CD4-positive, alpha-beta T cell treated with Interleukin-4 for 1 hour (primary cell): ENCODE results near the gene MAGEF1.
A peak's percentile ranks its signal among the peaks of the same experiment; 100 is the strongest.
"Not testable (repeated sequence)": the region's sequence is repeated elsewhere in the genome, so short reads cannot be mapped to it uniquely, and the experiment has no call there.

Experiments used
- DNase-seq, 2 donors: peaks; one replicate each; pipeline ENCODE4 v3.0.0-alpha.2; 2020 to 2022

MAGEF1 gene

DNA sequence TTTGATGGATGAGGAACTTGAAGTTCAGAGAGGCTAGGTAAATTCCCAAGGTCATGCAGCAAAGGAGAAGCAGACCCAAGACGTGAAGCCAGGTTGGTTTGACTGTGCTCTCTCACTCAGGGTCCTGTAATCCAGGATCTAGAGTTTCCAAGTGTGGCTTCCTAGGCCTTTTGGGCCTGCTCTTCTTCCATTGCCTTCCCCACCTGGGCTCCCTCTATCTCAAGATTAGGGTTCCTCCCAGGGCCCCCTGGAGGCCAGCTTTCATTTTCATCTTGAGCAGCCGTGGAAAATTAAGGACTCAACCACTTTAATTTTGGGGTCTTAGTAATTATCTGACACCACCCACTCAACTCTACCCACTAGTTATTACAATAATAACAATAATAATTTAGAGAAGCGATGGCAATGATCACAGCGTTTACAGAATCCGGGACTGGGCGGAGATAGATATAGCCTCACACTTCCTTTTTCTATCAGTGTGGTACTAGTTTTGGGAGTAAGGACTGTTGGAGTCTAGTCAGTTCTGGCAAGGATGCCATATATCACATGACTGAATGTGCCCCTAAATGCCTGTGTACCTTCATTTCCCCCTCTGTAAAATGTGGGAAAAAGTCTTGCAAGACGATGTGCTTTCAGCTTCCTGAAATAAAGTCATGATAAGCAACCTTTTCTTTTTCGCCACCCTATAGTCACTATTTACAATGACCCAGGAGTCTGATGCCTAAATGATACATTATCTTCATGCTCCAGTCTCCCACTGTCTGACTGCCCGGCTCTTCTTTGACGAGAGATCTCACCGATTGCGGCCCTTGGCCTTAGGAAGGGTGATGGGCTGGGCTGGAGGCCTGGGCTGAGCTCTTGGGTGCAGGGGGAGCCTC, 30.2 kb upstream of the MAGEF1 start:
- no peak for DNase-seq

DNA sequence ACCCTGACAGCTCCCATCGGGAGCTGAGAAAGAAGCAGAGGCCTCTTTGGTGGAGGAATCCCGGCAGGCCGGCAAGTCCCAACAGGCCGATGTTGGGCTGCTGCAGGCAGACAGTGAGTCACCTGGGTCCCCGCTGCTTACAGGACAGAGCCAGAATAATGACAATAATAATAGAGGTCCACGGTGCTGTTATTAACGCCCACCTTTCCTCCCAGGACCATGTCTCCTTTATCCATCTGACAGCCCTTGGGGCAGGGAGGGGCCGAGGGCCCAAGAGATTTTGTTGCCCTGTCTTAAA, 29.3 kb upstream of the MAGEF1 start:
- DNase-seq: no peak

DNA sequence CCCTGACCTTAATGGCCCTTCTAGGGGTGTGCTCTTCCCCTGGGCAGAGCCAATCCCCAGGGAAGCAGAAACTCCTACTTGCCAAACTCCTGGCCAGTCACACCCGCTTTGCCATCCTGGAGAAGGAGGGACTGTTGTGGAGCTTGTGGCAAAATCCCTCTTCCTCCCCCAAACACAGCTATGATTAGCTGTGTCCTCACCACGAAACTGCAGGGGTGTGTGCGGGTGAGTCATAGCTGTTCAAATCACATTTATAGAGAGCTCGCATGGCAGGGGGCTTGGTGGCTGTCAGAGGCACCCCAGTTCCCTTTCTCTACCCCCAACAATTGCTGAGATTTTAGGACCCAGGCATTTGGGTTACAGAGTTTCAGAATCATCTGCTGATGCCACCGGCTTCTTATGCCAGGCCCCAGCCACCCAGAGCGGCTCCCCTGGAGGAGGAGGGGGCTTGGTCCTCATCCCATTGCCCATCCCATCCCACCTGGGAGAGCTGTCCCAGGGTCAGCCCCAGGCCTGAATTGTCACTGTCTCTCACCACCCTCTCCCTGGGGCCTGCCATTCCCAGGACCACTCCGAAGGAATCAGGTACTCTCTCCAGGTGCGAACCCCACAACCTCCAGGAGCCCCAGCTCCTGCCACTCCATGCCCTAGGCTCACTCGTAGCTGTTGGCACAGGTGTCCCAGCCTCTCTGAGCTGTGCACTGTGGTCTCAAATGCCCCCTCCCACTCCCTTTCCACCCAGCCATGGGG, 28.8 kb upstream of the MAGEF1 start:
- no peak for DNase-seq

DNA sequence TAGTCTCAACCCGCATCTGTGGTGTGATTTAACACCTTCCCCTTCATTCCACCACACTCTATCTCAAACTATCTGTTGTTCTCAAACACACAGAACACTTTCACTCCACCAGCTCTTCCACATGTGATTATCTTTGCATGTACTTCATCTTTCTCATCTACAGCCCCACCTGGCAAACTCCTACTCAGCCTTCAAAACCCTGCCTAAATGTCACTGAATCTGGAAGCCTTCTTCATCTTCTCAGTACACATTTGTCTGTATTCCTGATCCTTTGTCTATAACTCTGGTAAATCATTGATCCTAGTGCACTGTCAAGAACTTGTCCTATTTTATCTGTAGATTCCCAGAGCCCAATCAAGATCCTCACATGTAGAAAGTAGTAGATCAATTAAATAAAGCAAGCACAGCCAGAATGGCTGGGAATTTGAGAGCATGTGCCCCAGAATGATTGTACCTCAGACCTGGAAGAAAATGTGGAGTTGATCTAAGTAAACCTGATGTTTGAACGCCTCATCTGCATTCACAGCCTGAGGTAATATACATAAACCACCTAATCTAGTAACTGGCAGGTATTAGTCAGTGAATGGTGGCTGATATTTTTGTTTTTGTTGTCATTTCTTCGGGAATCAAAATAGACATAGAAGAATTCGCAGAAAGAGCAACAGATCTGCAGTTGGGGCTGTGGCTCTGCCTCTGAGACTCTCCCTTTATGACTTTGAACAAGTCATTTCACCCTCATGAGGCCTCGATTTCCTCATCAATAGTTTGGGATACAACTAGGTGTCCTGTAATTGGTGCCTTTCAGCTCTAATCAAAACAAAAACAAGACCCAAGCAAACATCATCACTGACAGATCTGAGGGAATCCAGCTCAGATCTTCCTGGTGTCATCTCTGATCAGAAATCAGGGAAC, 28.0 kb upstream of the MAGEF1 start:
- DNase-seq: no peak

DNA sequence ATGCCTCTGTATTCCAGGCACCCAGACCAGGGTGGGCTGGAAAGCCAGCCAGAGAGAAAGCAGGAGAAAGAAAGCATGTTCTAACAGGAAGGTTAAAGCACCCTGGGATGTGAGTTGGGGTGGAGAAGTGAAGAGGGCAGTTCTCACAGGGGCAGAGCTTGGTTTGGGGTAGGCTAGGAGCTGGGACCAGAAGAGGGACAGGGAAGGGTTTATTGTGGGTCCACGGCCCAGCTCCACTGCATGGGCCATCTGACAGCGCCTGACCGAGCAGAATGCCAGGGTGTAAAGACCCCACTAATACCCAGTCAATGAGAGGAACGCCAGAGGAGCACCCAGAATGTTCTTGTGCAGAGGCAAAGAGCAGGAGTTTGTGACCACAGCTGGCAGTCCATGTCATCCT, 27.1 kb upstream of the MAGEF1 start:
- DNase-seq: no peak

DNA sequence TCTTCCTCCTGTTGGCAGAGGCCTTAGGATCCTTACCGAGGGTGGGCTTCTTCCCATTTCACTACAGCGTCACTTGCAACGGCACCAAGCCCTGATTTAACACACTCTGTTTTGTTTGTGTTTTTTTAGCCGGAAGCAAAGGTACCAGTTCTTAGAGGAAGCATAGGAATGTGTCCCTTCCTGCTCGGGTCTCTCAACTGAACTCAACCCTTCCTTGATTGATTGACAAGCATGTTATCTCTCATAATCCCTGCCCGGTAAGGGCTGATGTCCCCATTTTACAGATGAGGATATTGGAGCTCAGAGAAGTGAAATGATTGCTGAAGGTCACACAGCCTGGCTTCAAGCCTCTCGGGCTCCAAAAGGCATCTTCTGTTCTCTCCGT, 26.6 kb upstream of the MAGEF1 start:
- no peak for DNase-seq

DNA sequence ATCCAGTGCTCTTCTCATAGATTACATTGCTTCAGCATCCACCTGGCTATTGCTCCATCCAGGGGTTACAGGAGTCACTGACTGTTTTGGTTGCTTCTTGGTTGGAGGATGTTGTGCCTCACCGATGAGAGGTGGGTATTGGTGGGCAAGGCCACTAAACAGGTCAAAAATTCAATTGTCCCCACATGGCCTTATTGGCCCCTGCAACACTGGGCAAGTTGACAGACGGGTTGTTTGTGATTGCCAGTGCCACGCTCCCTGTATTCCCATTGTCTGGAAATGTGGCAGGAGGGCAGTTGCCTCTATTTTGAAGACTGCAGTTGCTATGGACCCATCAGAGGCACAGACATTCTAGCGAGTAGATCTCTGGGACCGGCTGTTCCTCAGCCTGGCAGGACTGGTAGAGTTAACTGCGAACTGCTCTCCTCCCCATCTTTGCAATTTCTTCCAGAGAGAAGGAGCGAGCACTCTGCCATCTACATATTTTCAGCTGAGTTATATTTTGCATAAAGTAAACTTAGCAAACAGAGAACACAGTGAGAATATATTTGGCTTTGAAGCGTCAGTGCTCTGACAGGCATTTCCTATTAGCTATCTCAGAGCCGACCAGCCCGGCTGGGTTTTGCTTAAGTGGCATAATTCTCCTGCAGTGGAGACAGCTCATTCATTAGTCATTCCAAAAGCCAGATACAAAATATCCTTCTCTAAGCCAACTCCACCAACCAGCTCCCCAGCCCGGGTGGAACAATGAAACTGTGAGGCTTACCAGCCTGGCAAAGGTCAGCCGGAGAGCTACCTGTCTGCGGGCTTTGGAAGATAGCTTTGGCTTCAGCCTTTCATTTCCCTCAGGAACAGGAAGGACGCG, 26.0 kb upstream of the MAGEF1 start:
- DNase-seq: no peak

DNA sequence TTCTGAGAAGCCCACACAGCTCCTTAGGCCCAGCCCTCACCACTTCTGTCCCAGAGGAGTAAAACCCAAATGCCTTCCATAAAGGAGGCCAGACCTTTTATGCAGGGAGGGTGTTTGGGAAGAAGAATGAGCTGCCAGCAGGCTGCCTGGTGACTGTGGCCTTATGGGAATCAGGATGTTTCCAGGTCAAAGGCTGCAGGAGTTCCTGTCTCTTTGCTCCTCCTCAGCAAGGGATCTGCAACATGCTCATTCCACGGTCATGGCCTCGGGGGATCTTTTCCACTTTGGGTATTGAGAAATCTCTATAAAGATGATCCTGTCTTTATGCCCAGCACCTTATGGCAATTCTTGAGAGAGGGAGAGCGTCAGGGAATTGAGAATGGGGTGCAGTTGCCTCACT, 25.2 kb upstream of the MAGEF1 start:
- DNase-seq: no peak

DNA sequence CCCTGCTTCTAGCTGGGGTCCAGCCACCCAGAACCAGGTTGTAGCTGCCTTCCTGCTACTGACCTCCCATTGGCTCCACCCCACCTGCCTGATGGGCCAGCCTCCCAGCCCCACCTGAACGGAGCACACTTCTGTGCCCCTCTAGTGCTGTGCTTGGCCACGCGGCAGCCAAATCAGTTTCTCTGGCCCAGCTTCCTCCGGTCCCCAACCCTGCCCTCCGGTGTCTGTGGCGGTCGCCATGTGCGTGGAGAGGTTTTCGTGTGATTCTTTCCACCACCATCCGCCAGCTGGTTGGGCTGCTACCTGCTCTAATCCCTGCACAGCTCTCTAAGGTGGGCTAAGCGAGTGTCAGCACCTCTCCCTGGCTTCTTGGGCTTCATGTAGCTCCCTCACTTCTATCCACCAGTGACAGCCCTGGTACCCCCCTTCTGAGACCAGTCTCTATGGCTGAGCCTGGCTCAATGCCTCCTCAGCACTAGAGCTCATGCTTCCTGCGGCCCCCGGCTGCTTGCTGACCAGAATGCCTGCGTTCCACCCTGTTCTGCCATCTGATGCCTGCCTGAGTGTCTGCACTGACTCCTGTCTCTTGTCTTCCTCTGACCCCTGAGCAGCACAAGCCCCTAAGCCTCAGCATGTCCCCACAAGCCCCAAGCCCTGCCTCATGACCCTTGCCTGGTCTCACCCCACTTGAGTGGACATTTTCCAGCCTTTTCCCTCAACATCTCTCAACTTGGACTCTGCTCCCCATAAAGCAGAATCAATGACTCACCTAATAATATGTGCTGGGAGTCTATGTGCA, 23.2 kb upstream of the MAGEF1 start:
- DNase-seq: no peak

DNA sequence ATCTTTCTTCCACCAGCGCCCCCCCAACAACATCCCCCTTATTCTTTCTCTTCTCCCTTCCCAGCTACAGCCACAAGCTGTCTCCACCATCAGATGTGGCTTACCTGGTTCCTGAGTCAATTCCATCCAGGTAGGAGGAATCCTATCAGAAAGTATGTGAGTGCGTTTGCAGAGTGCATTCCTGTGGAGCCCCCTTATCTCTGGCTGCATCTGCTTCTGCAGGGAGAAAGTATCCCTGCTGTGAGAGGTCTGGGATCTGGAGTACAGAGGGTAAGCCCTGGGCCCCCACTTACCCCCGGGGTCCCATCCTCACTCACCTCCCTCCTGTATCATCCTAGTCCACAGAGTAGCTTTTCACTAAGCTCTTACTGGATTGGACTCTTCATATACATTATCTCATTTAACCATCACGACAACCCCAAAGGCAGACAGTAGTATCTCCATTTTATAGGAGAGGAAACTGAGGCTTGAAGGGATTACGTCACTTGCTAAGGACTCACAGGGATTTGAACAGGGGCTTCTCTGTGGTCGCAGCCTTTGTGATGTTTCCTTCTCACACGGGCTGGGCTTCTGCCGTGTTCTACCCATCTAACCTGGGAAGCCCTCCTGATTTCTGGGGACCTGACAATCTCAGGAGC, 22.2 kb upstream of the MAGEF1 start:
- no peak for DNase-seq

DNA sequence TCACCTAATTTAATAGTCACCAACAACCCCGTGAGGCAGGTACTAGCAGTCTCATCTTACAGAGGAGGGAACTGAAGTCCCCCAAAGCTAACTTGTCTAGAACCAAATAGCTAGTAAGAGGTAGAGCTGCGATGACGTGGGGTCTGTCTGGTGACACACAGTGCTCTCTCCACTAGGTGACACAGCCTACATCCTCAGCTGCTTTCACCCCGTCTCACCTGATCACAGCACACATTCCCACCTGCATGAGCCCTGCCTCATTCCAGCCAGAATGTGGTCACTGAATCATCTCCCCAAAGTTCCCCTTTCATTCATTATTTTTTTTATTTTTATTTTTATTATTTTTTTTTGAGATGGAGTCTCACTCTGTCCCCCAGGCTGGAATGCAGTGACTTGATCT, 21.3 kb upstream of the MAGEF1 start:
- no peak for DNase-seq

DNA sequence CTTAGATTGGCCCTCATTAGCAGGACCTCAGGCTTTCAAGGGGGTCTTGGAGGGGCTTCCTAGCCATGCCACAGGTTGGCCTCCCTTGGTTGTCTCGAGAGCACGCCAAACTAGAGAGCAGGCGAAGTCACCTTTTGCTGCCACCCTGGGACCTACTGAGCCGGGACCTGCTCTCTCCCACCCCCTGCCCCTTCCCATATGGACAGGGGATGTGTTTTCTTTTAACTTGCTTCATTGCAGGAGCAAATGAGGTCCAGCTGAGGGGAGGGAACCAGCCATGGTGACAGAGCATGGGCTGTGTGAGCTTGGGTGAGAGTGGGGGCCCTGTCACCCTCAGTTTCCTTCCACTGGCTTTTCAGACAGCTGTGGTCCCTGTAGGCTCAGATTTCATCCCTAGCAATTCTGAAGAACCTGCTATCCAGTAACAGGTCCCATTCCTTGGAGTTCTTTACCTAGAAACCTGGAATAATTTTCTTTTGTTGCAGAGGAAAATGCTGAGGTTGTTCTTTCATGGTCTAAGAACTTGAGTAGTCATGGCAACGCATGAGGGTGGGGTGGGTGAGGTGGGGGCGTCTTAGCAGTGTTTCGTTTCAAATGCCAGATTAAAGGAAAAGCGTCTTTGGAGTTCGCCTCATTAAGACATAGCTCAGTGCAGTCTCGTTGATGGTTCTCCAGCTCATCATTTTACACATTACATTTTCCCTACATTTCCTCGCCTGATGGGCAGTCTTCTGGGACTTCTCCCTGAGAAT, 20.1 kb upstream of the MAGEF1 start:
- no peak for DNase-seq

DNA sequence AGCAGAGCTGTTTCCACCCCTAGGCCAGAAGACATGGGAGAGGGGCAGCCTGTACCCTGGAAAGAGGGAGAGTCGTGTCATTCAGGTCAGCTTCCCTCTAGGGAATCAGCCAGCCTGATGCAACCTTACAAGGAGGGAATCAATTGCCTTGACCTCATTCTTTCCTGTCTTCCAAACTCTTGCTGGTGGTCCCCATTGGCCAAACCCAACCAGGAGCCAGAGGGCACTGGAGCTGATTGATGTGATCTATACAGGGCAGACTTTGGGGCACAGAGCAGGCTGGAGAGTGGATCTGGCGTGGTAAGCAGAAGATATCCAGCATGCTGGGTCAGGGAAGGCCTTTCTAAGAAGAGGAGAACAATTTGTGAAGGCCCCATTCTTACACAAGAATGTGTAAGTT, 19.1 kb upstream of the MAGEF1 start:
- no peak for DNase-seq

DNA sequence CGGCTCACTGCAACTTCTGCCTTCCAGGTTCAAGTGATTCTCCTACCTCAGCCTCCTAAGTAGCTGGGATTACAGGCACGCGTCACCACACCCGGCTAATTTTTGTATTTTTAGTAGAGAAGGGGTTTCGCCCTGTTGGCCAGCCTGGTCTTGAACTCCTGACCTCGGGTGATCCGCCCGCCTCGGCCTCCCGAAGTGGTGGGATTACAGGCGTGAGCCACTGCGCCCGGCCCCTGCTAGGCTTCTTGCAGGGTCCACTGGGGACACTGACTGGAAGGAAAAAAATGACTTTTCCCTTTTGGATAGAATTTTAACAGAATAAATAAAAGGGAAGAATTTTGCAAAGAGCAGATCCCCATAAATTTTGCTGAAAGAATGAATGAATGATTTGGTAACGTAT, 17.3 kb upstream of the MAGEF1 start:
- DNase-seq: not testable (repeated sequence)

DNA sequence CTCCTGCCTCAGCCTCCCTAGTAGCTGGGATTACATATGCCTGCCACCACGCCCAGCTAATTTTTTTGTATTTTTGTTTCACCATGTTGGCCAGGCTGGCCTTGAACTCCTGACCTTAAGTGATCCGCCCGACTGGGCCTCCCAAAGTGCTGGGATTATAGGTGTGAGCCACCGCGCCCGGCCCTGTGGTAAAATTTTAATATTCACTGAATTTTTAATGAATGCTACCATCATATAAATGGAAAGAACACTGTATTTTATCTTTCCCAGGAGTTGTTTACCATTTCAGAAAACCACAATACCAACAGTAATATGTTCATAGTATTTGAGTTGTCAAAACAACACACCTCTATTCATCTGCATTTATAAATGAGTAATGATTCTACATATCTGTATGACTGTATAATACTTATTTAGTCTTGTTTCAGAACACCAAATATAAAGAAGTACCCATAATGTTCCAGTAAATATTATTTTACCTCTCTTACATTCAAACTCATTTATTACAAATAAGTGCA, 16.2 kb upstream of the MAGEF1 start:
- DNase-seq: no peak

DNA sequence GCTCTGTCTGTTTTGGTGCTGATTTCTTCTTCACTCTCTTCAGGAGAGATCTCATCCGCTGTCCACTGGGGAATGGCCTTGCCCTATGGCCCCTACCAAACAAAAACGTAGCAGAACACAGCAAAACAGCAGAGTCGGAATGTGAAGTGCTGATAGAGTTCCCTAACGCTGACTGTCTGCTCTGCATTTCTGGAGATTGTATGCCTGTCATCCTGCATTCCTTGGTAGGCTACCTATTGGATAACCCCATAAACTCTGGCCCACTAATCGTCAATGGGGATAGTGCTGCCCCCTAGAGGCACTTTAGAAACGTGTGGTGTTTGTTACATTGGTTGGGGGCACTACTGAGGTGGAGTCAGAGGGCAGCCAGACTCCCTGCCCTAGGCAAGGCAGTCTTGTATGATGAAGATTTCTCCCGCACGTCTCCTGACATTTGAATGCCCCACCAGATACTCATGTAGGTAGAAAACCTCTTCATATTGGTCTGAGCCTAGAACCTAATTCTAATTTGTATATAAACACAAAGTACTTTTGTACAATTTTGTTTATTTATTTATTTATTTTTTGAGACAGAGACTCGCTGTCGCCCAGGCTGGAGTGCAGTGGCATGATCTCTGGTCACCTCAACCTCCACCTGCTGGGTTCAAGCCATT, 15.6 kb upstream of the MAGEF1 start:
- DNase-seq: peak; percentile 52 to 56

DNA sequence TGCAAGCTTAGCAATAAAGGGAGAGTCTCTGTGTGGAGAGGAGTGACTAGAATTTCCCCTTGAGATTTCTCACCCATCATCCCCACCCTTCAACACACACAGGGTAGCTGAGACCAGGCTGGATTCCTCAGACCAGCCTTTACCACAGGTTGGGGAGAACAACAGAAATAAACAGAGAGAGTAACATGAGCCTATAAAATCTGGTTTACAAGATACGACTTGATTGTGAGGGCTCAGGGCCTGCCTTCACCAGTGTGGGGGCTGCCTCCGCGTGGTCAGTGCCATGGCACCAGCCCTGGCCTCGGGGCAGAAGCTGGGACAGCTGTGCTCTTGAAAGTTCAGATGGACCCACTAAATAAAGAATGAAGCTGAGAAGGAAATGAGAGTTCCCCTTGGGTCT, 14.6 kb upstream of the MAGEF1 start:
- no peak for DNase-seq

DNA sequence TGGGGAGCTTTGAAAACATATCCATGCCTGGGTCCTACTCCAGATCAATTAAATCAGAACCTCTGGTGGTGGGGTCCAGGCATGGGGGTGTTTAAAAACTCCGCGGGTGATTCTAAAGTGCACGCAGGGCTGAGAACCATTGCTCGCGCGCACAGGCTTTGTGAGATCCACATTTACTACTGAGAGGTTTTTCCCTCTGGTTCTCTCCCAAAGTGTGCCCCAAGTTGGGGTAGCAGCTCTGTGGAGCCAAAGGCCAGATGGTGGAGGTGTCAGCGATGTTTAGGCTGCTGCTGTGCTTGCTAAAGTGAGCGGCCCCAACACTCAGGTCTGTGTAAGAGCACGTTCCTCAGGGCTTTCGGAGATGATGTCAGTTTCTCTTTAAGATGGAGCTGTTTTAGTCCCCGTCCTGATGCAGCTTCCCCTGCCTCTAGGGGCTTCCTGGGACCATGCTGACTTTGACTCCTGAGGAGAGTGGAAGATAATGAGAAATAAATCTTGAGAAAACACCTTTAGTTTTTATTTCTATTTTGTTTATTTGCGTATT, 13.4 kb upstream of the MAGEF1 start:
- no peak for DNase-seq

DNA sequence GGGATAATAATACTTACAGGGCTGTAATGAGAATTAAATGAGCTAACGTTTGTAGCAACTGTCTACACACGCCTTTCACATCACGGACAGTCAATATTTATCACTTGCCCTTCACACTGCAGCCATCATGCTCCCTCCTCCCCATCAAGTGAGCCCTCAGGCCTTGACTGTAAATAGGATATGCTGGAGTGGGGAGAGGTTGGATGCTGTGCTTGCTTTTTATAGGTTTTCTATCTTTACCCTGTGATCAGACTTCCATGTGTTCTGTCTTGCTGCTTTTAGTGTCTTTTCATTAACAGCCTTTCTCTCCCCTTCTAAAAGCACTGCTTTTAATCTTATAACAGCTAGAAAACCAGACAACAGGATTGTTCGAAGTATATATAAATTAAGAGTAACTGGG, 12.8 kb upstream of the MAGEF1 start:
- no peak for DNase-seq
